Adrenal gland (tissue), 5 donors: ENCODE measurements around the gene ITCH.

Source experiments
- POLR2A ChIP-seq, 2 donors: fragments of 450-650 bp; IDR thresholded peaks; one replicate each; pipeline ENCODE4 v1.6.1; 2017; ENCODE audit warnings: antibody characterized with exemption in 2 of 2, mild to moderate bottlenecking in 2 of 2, moderate library complexity in 1 of 2
- TF ChIP-seq, protein P1 (sequence below), 6 experiments: fragments of 450-650 bp in 4 of 6; fragments of 200-600 bp in 2 of 6; sonication (generic) in 1 of 6; IDR thresholded peaks; 1 replicate in 5 of 6; 2 replicates in 1 of 6; pipeline versions ENCODE4 v1.5.1 to v1.8.0; 2016 to 2021; ENCODE audit warnings: antibody characterized with exemption in 6 of 6, mild to moderate bottlenecking in 2 of 6, moderate library complexity in 1 of 6
- donor health status: DM: no; HTN: no; CAD: no.

- TF ChIP-seq, protein P1, sequence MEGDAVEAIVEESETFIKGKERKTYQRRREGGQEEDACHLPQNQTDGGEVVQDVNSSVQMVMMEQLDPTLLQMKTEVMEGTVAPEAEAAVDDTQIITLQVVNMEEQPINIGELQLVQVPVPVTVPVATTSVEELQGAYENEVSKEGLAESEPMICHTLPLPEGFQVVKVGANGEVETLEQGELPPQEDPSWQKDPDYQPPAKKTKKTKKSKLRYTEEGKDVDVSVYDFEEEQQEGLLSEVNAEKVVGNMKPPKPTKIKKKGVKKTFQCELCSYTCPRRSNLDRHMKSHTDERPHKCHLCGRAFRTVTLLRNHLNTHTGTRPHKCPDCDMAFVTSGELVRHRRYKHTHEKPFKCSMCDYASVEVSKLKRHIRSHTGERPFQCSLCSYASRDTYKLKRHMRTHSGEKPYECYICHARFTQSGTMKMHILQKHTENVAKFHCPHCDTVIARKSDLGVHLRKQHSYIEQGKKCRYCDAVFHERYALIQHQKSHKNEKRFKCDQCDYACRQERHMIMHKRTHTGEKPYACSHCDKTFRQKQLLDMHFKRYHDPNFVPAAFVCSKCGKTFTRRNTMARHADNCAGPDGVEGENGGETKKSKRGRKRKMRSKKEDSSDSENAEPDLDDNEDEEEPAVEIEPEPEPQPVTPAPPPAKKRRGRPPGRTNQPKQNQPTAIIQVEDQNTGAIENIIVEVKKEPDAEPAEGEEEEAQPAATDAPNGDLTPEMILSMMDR (IDR thresholded peaks at IDR 0.05): no peak
- no peak for TF ChIP-seq POLR2A (IDR thresholded peaks at IDR 0.05)
Observed at GRCh38 chr20:34388000-34388399, 24.9 kb downstream of the ITCH start.
